GM19193 (cell line): ENCODE results near the gene OS9.
A peak's percentile ranks its signal among the peaks of the same experiment; 100 is the strongest.

Experiments
- POLR2A ChIP-seq: IDR thresholded peaks from 4 replicates; pipeline ENCODE4 v1.6.1; 2011; ENCODE audit not compliant: insufficient read depth, insufficient read length; ENCODE audit errors: extremely low read depth

The OS9 gene

DNA sequence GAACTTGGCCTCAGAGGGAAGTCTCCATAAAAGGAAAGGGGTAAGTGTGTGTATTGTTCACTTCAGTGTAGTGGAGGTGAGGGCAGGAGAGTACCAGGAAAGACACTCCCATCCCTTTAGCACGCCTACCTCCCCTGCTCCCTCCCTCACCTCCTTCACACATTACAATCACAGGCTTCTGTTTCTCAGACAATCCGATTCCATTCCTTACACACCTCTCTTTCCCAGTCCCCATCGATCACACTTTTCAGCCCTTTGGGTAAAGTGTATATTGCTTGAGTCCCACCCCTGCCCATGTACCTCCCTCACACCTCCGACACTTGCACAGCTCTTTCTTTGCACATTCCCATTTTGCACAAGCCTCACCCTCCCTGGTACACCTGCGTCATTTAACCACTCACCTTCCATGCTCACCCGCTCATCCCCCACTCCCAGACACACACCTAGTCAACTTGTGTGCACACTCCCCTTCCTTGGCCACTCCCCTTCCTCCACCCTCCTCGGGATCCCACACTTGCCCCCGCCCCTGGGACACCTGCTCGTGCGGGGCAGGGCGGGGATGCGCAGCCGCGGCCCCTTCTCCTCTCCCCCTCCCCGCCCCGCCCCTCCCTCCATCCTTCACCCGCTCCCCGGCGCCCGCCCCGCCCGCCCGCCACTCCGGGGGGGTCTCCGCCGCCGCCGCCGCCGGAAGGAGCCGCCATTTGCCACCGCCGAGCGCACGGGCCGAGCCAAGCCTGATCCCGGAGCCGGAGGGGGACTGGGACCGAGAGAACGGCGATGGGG is 60.7 kb downstream of the OS9 start, which contains the start of gene MARCHF9:
TSS of gene MARCHF9 (plus strand) at position 693 of the 783 bp plus-strand sequence. CDS start 426 bp downstream, outside the sequence.
- TF ChIP-seq POLR2A = peak; percentile 40

DNA sequence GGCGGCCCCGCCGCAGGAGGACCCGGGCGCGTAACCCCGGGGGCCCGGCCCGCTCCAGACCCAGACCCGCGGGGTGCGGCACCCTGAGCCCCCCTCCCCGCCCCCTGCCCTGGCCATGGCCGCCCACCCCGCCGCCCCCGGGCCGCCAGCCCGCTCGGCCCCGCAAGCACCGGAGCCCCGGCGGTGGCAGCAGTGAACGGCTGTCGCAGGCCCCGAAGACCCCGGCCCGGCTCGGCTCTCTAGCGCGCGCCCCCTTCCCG is 61.2 kb downstream of the OS9 start:
- TF ChIP-seq POLR2A = no peak

GRCh38 chr12:57755454-57756372 is 61.8 kb downstream of the OS9 start:
- no peak for TF ChIP-seq POLR2A

- TF ChIP-seq POLR2A = no peak
These were observed 62.7 kb downstream of the OS9 start for GRCh38 chr12:57756406-57757341.

- no peak for TF ChIP-seq POLR2A
These were observed 63.8 kb downstream of the OS9 start for GRCh38 chr12:57757771-57758170.

DNA sequence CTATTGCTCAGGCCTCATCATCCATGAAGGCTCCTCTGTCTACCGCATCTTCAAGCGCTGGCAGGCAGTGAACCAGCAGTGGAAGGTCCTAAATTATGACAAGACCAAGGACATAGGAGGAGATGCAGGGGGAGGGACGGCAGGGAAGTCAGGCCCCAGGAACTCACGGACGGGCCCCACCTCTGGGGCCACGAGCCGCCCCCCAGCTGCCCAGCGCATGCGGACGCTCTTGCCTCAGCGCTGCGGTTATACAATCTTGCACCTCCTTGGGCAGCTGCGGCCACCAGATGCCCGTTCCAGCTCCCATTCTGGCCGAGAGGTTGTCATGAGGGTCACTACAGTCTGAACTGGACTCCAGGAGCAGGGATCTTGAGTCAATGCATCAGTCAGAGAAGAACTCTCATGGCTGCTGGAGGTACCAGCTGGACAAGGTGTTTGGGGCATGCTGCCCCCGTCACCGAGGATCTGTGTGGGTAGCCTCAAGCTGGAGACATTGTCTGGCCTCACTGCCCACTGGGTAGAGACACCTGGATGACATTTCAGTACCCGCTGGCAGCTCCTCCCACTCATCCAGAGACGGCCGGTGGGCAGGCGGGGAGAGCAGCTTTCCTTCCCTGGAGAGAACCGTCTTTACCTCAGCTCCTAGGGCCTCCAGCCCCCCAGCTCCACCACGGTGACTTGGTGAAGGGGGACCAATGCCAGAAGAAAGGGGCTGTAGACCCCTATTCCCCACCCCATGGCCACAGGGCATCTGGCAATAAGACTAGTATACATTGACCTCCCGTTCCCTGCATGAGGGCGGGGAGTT is 64.8 kb downstream of the OS9 start:
- TF ChIP-seq POLR2A = no peak

GRCh38 chr12:57759360-57759980 is 65.5 kb downstream of the OS9 start:
- TF ChIP-seq POLR2A = no peak

- no peak for TF ChIP-seq POLR2A
These were observed 66.5 kb downstream of the OS9 start for GRCh38 chr12:57760347-57760982.

DNA sequence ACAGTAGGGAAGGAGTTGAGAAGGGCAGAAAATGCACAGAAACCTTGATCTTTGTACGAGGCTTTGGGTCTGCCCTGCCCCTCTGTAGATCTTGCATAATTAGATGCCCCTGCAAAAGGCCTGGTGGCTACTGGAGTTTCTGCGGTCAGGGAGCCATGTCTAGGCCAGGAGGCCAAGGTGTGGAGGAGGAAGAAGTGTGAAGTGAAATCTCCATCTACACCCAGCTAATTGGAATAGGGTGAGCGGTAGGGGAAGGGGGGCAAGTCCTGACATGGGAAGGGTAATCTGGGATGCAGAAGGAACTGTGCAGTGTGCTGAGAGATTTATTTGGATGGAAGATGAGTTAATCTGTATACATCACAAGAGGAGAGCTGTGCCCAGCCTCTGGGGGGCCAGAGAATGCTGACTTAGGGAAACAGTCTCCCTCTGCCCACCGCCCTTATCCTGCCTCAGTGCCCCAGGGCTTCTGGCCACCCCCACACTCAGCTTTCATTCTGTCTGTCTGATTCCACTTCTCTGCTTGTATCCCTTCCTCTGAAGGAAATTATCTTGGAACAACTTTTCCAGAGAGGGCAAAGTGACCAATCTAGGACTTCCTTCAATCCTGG is 67.6 kb downstream of the OS9 start:
- no peak for TF ChIP-seq POLR2A

- no peak for TF ChIP-seq POLR2A
These were observed 68.5 kb downstream of the OS9 start for GRCh38 chr12:57762463-57762862.

DNA sequence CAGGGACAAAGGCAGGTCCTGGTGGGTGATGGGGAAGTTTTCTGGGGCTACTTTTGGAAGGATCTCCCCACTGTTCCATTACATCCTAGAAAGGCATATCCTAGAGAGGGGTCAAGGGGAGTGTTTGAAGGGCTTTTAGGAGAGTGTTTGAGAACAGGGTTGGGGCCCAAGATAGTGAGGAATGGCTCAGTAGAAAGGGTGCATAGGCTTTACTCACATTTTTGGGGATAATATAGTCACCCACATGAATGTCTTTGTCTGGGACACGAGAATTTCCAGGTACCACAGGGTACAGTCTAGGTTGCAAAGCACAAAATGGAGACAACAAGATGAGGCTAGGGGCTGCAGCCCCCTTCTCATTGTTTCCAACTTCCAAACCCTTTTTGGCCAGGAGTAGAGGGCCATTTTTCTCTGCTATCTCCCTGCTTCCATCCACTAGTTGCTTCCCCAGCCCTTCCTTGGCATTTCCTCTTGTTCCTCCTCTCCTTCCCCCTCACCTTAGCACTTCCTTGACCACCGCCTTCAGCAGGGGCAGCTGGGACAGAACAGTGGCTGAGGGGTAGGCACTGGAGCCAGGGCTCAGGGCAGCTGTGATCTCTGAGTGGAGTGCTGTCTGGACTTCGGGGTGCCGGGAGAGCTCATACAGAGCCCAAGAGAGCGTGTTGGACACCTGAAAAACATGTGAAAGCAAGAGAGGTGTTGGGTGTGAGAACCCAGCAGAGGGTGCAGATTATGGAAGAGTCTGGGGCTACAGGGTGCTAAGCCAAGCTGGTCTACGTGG is 70.1 kb downstream of the OS9 start:
- TF ChIP-seq POLR2A = no peak

DNA sequence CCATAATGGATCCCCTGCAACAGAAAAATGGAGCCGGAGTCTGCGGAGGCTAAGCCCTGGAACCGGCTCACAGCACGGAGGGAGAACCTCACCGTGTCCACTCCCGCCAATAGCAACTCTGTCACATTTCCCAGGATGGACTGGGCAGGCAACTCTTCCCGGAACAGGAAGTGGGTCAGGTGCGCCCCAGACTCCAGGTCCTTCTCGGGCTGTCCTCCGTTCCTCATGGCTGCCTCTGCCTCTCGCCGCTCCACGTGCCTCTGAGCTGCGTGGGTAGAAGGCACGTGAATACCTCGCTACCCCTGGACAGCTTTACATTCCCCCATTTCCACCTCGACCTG is 70.7 kb downstream of the OS9 start:
- no peak for TF ChIP-seq POLR2A
